K562 (cell line): ENCODE measurements around the gene AKNA. TPM values are rescaled to one million over a fixed set of nuclear protein-coding genes. Genes with fewer than 3 reads are reported as not detected.

Source experiments
- ATAC-seq: fragments of 200-7000 bp; cut with Tn5 transposase; 3 replicates; pipeline ENCODE4 v1.9.1; 2020; ENCODE audit warnings: moderate library complexity
- BruUV-seq: library from RNA; stranded (reverse); fragments of 400-500 nt; replicated peaks from 2 replicates; lab custom pipeline; 2021; lab: Mats Ljungman, UMichigan
- CTCF ChIA-PET: fragments of 300-600 bp; formaldehyde crosslinking; extraction: SDS; loops from one replicate; lab custom pipeline; 2021; ENCODE audit warnings: low intra/inter-chr PET ratio; lab: Yijun Ruan, JAX
- POLR2A ChIA-PET: fragments of 300-600, 350-650 bp; sonication (Branson Sonifier 250); formaldehyde crosslinking; extraction: SDS; loops from one replicate; lab custom pipeline; 2021; ENCODE audit warnings: antibody characterized with exemption, inconsistent platforms; lab: Yijun Ruan, JAX
- DNase-seq, 4 experiments: peaks; one replicate each; pipeline versions ENCODE4 v3.0.0 to v3.0.0-alpha.2; 2011 to 2018; ENCODE audit warnings: low spot score in 3 of 4, mixed read lengths in 3 of 4; ENCODE audit errors: extremely low read depth in 1 of 4
- FAIRE-seq: peaks from 2 replicates; lab custom pipeline; 2011; peaks lifted over from hg19 to GRCh38; lab: Jason Lieb, UNC
- H2AFZ ChIP-seq: 2 replicates; pipeline ENCODE4 v1.6.0; 2011; ENCODE audit warnings: low read depth, low read length, control low read depth, inconsistent platforms
- H3K27ac ChIP-seq: fragments of 200-600 bp; 3 replicates; pipeline ENCODE4 v1.8.0; 2011; ENCODE audit warnings: low read depth, mild to moderate bottlenecking, control low read depth, inconsistent platforms, low read length, moderate library complexity, mixed read lengths; ENCODE audit errors: extremely low read depth
- H3K27me3 ChIP-seq, 2 experiments: fragments of 300-600 bp in 1 of 2; 2 replicates in 1 of 2; 3 replicates in 1 of 2; pipeline versions ENCODE4 v1.6.0 to v1.8.0; 2011; ENCODE audit warnings: inconsistent platforms in 2 of 2, low read length in 2 of 2, mild to moderate bottlenecking in 1 of 2, mixed read lengths in 1 of 2, moderate library complexity in 1 of 2; ENCODE audit not compliant: control insufficient read depth in 2 of 2, insufficient read depth in 2 of 2
- H3K36me3 ChIP-seq: fragments of 300-600 bp; 3 replicates; pipeline ENCODE4 v1.8.0; 2011; ENCODE audit warnings: mild to moderate bottlenecking, low read length, inconsistent platforms; ENCODE audit not compliant: control insufficient read depth, insufficient read depth
- H3K4me1 ChIP-seq, 2 experiments: fragments of 200-600 bp in 1 of 2; replicated peaks in 1 of 2; 2 replicates in 1 of 2; 3 replicates in 1 of 2; pipeline versions ENCODE4 v1.5.1 to v1.8.0; 2011; ENCODE audit warnings: inconsistent platforms in 2 of 2, low read length in 2 of 2, mild to moderate bottlenecking in 1 of 2, mixed read lengths in 1 of 2, moderate library complexity in 1 of 2; ENCODE audit not compliant: control insufficient read depth in 2 of 2, insufficient read depth in 2 of 2
- H3K4me2 ChIP-seq: 2 replicates; pipeline ENCODE4 v1.6.1; 2011; ENCODE audit warnings: low read length, control low read depth, inconsistent platforms, mixed read lengths; ENCODE audit not compliant: insufficient read depth
- H3K4me3 ChIP-seq: fragments of 200-600 bp; sonication (generic), shearing (Covaris generic); 2 replicates; pipeline ENCODE4 v1.5.1; 2016; ENCODE audit warnings: control low read depth, inconsistent platforms
- H3K79me2 ChIP-seq: fragments of 200-600 bp; 3 replicates; pipeline ENCODE4 v1.8.0; 2011; ENCODE audit warnings: low read length, inconsistent platforms; ENCODE audit not compliant: control insufficient read depth, insufficient read depth
- H3K9ac ChIP-seq, 2 experiments: 2 replicates each; pipeline versions ENCODE4 v1.6.0 to v1.6.1; 2011; ENCODE audit warnings: low read depth in 2 of 2, low read length in 2 of 2, control low read depth in 1 of 2, inconsistent platforms in 1 of 2, mild to moderate bottlenecking in 1 of 2, mixed read lengths in 1 of 2; ENCODE audit not compliant: insufficient read depth in 1 of 2
- H3K9me1 ChIP-seq: one replicate; pipeline ENCODE4 v1.6.0; 2011; ENCODE audit warnings: inconsistent platforms, mild to moderate bottlenecking, low read length, moderate library complexity; ENCODE audit not compliant: control insufficient read depth, insufficient read depth
- H3K9me3 ChIP-seq: replicated peaks from 2 replicates; pipeline ENCODE4 v1.5.1; 2011; ENCODE audit warnings: low read depth, low read length, inconsistent platforms; ENCODE audit not compliant: control insufficient read depth, insufficient read depth
- H4K20me1 ChIP-seq: replicated peaks from 2 replicates; pipeline ENCODE4 v1.6.1; 2011; ENCODE audit warnings: low read length, inconsistent platforms, mixed read lengths; ENCODE audit not compliant: control insufficient read depth, insufficient read depth
- DACH1 ChIP-seq: fragments of 450-650 bp; IDR thresholded peaks from 2 replicates; pipeline ENCODE4 v1.6.1; 2018; ENCODE audit not compliant: partially characterized antibody
- FOXJ3 ChIP-seq: sonication (generic); formaldehyde crosslinking; IDR thresholded peaks from 2 replicates; pipeline ENCODE4 v1.4.0; 2020; ENCODE audit warnings: mild to moderate bottlenecking, missing genetic modification reagents
- KHSRP ChIP-seq: fragments of 450-650 bp; IDR thresholded peaks from 2 replicates; pipeline ENCODE4 v1.6.1; 2017
- LEF1 ChIP-seq: fragments of 450-650 bp; IDR thresholded peaks from 2 replicates; pipeline ENCODE4 v1.6.1; 2016; ENCODE audit warnings: mild to moderate bottlenecking
- MCM3 ChIP-seq: fragments of 450-650 bp; IDR thresholded peaks from 2 replicates; pipeline ENCODE4 v1.6.1; 2016
- PCBP1 ChIP-seq: fragments of 200-400 bp; formaldehyde crosslinking; IDR thresholded peaks from 2 replicates; pipeline ENCODE4 v1.6.1; 2018; ENCODE audit warnings: mild to moderate bottlenecking, low read depth, low read length; ENCODE audit not compliant: poor library complexity, severe bottlenecking
- RBBP5 ChIP-seq: fragments of 200-600 bp; sonication (generic); IDR thresholded peaks from 2 replicates; pipeline ENCODE4 v1.6.1; 2012; ENCODE audit warnings: borderline replicate concordance, mild to moderate bottlenecking, low read length, control low read depth, inconsistent platforms; ENCODE audit not compliant: insufficient read depth, poor library complexity, severe bottlenecking
- RHOXF2B ChIP-seq: fragments of 250-450 bp; sonication (Bioruptor Pico); conservative IDR thresholded peaks from 2 replicates; pipeline ENCODE4 v1.5.1; 2021
- SP2 ChIP-seq: IDR thresholded peaks from 2 replicates; pipeline ENCODE4 v1.6.1; 2011; ENCODE audit warnings: mild to moderate bottlenecking, low read depth, low read length, moderate library complexity; ENCODE audit not compliant: poor library complexity, severe bottlenecking; ENCODE audit errors: extremely low read depth
- TARDBP ChIP-seq: fragments of 450-650 bp; IDR thresholded peaks from 2 replicates; pipeline ENCODE4 v1.6.1; 2016
- ZKSCAN3 ChIP-seq: fragments of 250-450 bp; sonication (Bioruptor Pico); IDR thresholded peaks from 2 replicates; pipeline ENCODE4 v1.4.0; 2020
- ZNF124 ChIP-seq: sonication (generic); formaldehyde crosslinking; IDR thresholded peaks from 2 replicates; pipeline ENCODE4 v1.8.1; 2022; ENCODE audit warnings: missing genetic modification reagents
- ZNF174 ChIP-seq: fragments of 250-450 bp; sonication (Bioruptor Pico); IDR thresholded peaks from 2 replicates; pipeline ENCODE4 v1.4.0; 2020; ENCODE audit warnings: mild to moderate bottlenecking
- ZNF354B ChIP-seq: fragments of 250-450 bp; sonication (Bioruptor Pico); IDR thresholded peaks from 2 replicates; pipeline ENCODE4 v1.4.0; 2020
- ZNF644 ChIP-seq: fragments of 200-800 bp; sonication (Bioruptor generic); IDR thresholded peaks from 2 replicates; pipeline ENCODE4 v1.6.1; 2016; ENCODE audit warnings: low read depth, missing genetic modification characterization, missing compliant biosample characterization
- whole genome bisulfite sequencing: fragments of 100-300 bp; shearing (Covaris generic); methylation state at CpG from one replicate; pipeline ENCODE4 v1.1.6; 2016; ENCODE audit warnings: low coverage, mixed read lengths; ENCODE audit not compliant: insufficient coverage; ENCODE audit errors: missing lambda C conversion rate; 5-methylcytosine and 5-hydroxymethylcytosine counted together
- in situ Hi-C: fragments of 300-500 bp; cut with MboI; formaldehyde crosslinking; loops from 4 replicates; pipeline ENCODE4 v1.15.0; 2018; ENCODE audit warnings: inconsistent platforms, mixed read lengths
- intact Hi-C: fragments of 100-400 bp; cut with micrococcal nuclease; formaldehyde crosslinking; loops from 2 replicates; pipeline ENCODE4 v1.14.2; 2022
- polyA plus RNA-seq, 8 experiments: library from polyadenylated mRNA; depleted of rRNA in 4 of 8; stranded (reverse) in 5 of 8; unstranded in 3 of 8; fragments of >200 nt; fragmentation: Nextera tagmentation in 2 of 8; fragmentation: Illumina TruSeq in 1 of 8; extraction: Ambion mirVana in 2 of 8; extraction: Trizol in 1 of 8; gene quantifications; 2 replicates each; pipeline versions ENCODE4 v1.2.1 to v1.2.3, GENCODE V29; 2011 to 2014; ENCODE audit warnings: inconsistent platforms in 1 of 8, missing spikeins in 1 of 8
- total RNA-seq, 7 experiments: library from RNA; depleted of rRNA in 6 of 7; stranded (reverse); fragments of >200 nt in 6 of 7; fragmentation: Illumina TruSeq in 2 of 7; extraction: Trizol in 2 of 7; gene quantifications; 2 replicates each; pipeline versions ENCODE4 v1.2.1 to v1.2.3, GENCODE V29; 2011 to 2021; ENCODE audit warnings: low replicate concordance in 1 of 7

The AKNA gene
- total and polyA plus RNA-seq, 9 of the 15 experiments (the other 6 are each of a cell fraction or from before 2014, with no cell fraction given) = 0.29 to 20.5 (median 3.9) TPM

- no peak for TF ChIP-seq ZNF124 (CRISPR knock-in tag)
- no peak for TF ChIP-seq DACH1
These were observed 21.3 kb downstream of the AKNA start (continued) for GRCh38 chr9:114366334-114367128.

GRCh38 chr9:114365194-114365593 is 22.6 kb downstream of the AKNA start:
- CTCF ChIA-PET = no interaction called here
- H3K4me3 ChIP-seq = no peak overlapping the region
- H4K20me1 ChIP-seq = no peaks in the 10 kb centered on the region
- 38% methylated on average over 2 of the region's 2 CpGs for WGBS
- H3K9me3 ChIP-seq = no peaks in the 10 kb centered on the region
- TF ChIP-seq MCM3 (no peak), SP2 (no peak), RBBP5 (no peak), FOXJ3 (CRISPR knock-in tag) (no peak), TARDBP (no peak), PCBP1 (no peak), ZKSCAN3 (no peak), ZNF354B (no peak), LEF1 (no peak), ZNF174 (CRISPR knock-in tag) (no peak), RHOXF2B (no peak), ZNF644 (tag) (no peak), KHSRP (no peak)
- ATAC-seq (no peak), FAIRE-seq (no peak), DNase-seq (no peak)
- no peak overlapping the region for H3K27ac ChIP-seq
- no peaks in the 10 kb centered on the region for H3K9me1 ChIP-seq
- H3K4me2 ChIP-seq = no peak overlapping the region
- H3K4me1 ChIP-seq = peaks cover 0 to 3% of the 10 kb centered on the region in 2 experiments; a peak in 1 of 5 replicates
- POLR2A ChIA-PET = interaction anchor here (0.7 to 2.3 kb wide), 3 partner anchors 9 to 1201 kb away, joined by 3 to 9 read pairs (median 6); no protein-coding TSS in a partner anchor
- intact Hi-C loops (no loop called here), in situ Hi-C loops (no loop called here)
- H3K9ac ChIP-seq = no peak overlapping the region
- no peaks in the 10 kb centered on the region for H3K27me3 ChIP-seq
- H2AFZ ChIP-seq = no peak overlapping the region
- peaks cover 8% of the 10 kb centered on the region; the same call in 2 of the 3 replicates for H3K36me3 ChIP-seq
- no peaks in the 10 kb centered on the region for H3K79me2 ChIP-seq
- BruUV-seq = no TSS peak
